Measurements from ENCODE around the gene SLC38A10. TPM values are rescaled to one million over a fixed set of nuclear protein-coding genes. Genes with fewer than 3 reads are reported as not detected.

Gene SLC38A10
- total and polyA plus RNA-seq, 2 of the 4 experiments (the other 2 are of a cell fraction): 12.7 to 46.7 TPM

GRCh38 chr17:81304196-81305015, 9.3 kb upstream of the SLC38A10 start:
- no peak overlapping the region for H3K4me2 ChIP-seq (ENCODE audit: low read depth, low read length)
- peaks cover 5% of the 10 kb centered on the region; the same call in 1 of the 2 replicates for H3K4me1 ChIP-seq (ENCODE audit: control insufficient read depth, insufficient read depth, low read length)
- intact Hi-C loops (cut with micrococcal nuclease): no loop called here
- no peak overlapping the region for H2BK5ac ChIP-seq (ENCODE audit: low read depth, low read length, poor library complexity, severe bottlenecking)
- TF ChIP-seq BHLHE40 (IDR thresholded peaks at IDR 0.05; ENCODE audit: low read depth, low read length) (no peak), CTCF (conservative IDR thresholded peaks at IDR 0.05; ENCODE audit: low read depth, low read length) (no peak), CEBPB (IDR thresholded peaks at IDR 0.05; ENCODE audit: low read depth, low read length) (no peak), CHD1 (IDR thresholded peaks at IDR 0.05; ENCODE audit: low read depth, low read length) (no peak), POLR2A (IDR thresholded peaks at IDR 0.05; ENCODE audit: low read depth, low read length) (no peak), RCOR1 (IDR thresholded peaks at IDR 0.05; ENCODE audit: insufficient replicate concordance, low read length) (no peak), MAZ (IDR thresholded peaks at IDR 0.05; ENCODE audit: borderline replicate concordance, low read depth, low read length) (no peak), ELK1 (IDR thresholded peaks at IDR 0.05; ENCODE audit: borderline replicate concordance, low read depth, low read length) (no peak)
- dilution Hi-C loops (cut with HindIII; ENCODE audit: low sequenced_read_pairs, unreplicated experiment): no loop called here
- H4K8ac ChIP-seq (ENCODE audit: low read depth in 2 of 2, low read length in 2 of 2): no peak overlapping the region
- H3K9me1 ChIP-seq (ENCODE audit: insufficient read depth, low read length): peaks cover 7% of the 10 kb centered on the region
- ChIA-PET CTCF (no interaction called here), POLR2A (ENCODE audit: unreplicated experiment) (no interaction called here)
- no peak overlapping the region for H3K4ac ChIP-seq (ENCODE audit: low read depth, low read length)
- WGBS, 2 experiments (ENCODE audit: extremely low coverage in 2 of 2, insufficient read length in 1 of 2): 94% methylated on average over 21 of the region's 39 CpGs; no CpG with 5 or more reads in 1 of the 2 experiments
- H3K79me1 ChIP-seq (ENCODE audit: low read depth in 1 of 2, low read length in 2 of 2): no peaks in the 10 kb centered on the region
- no peak overlapping the region for H2AFZ ChIP-seq (replicated peaks; ENCODE audit: low read length, poor library complexity)
- no TSS peak for BruUV-seq (replicated peaks)
- no peak for DNase-seq
- no peak overlapping the region for H2BK120ac ChIP-seq (ENCODE audit: low read depth, low read length)
- no peak overlapping the region for H3K27ac ChIP-seq (ENCODE audit: insufficient read depth, low read length)
- no peak overlapping the region for H3K14ac ChIP-seq (replicated peaks; ENCODE audit: low read depth, low read length)
- no peak overlapping the region for H3K9ac ChIP-seq (ENCODE audit: low read depth, low read length)
- H3K18ac ChIP-seq (ENCODE audit: low read depth, low read length): no peak overlapping the region
- no peak overlapping the region for H2AK9ac ChIP-seq (replicated peaks; ENCODE audit: low read depth, low read length, poor library complexity)
- no peak overlapping the region for H2AK5ac ChIP-seq (ENCODE audit: low read depth, low read length)
- H4K5ac ChIP-seq (ENCODE audit: low read depth, low read length): no peak overlapping the region
- no peak for ATAC-seq (ENCODE audit: low read depth)
- H3K4me3 ChIP-seq (ENCODE audit: insufficient read depth, low read depth, low read length): no peak overlapping the region
- no peak overlapping the region for H2BK20ac ChIP-seq (ENCODE audit: low read depth, low read length)
- H3K9me3 ChIP-seq (ENCODE audit: control insufficient read depth, insufficient read depth, low read length): no peaks in the 10 kb centered on the region
- no peak overlapping the region for H3K56ac ChIP-seq (ENCODE audit: extremely low read depth, insufficient read depth, low read length)
- no peaks in the 10 kb centered on the region for H3K36me3 ChIP-seq (ENCODE audit: control insufficient read depth, insufficient read depth, low read length)
- no peaks in the 10 kb centered on the region; the same call in 1 of the 2 replicates for H3K27me3 ChIP-seq (ENCODE audit: control insufficient read depth, insufficient read depth, low read length)
- H2BK15ac ChIP-seq (ENCODE audit: low read depth, low read length): no peak overlapping the region
- H3K23ac ChIP-seq (ENCODE audit: low read depth, low read length): no peak overlapping the region
- in situ Hi-C loops (cut with MboI; ENCODE audit: low sequenced_read_pairs): no loop called here
- H4K91ac ChIP-seq (ENCODE audit: insufficient read depth, low read depth, low read length): no peak overlapping the region
- H4K20me1 ChIP-seq (ENCODE audit: insufficient read depth, low read length): no peaks in the 10 kb centered on the region

Data from IMR-90 (cell line).